Measurements from ENCODE around the gene OR13D1.
"Not testable (repeated sequence)": the region's sequence is repeated elsewhere in the genome, so short reads cannot be mapped to it uniquely, and the experiment has no call there.

Gene OR13D1, protein sequence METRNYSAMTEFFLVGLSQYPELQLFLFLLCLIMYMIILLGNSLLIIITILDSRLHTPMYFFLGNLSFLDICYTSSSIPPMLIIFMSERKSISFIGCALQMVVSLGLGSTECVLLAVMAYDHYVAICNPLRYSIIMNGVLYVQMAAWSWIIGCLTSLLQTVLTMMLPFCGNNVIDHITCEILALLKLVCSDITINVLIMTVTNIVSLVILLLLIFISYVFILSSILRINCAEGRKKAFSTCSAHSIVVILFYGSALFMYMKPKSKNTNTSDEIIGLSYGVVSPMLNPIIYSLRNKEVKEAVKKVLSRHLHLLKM

GRCh38 chr9:104694218-104694617, at the start of gene OR13D1:
Gene OR13D1, plus strand, starts transcription at chr9:104694518. Its CDS starts 0 bp downstream, at chr9:104694518.
- no peak for DNase-seq

- DNase-seq: no peak
Observed at GRCh38 chr9:104658496-104659195, 35.7 kb upstream of the OR13D1 start.

- DNase-seq: no peak
Observed at GRCh38 chr9:104675611-104676010, 18.7 kb upstream of the OR13D1 start.

DNA sequence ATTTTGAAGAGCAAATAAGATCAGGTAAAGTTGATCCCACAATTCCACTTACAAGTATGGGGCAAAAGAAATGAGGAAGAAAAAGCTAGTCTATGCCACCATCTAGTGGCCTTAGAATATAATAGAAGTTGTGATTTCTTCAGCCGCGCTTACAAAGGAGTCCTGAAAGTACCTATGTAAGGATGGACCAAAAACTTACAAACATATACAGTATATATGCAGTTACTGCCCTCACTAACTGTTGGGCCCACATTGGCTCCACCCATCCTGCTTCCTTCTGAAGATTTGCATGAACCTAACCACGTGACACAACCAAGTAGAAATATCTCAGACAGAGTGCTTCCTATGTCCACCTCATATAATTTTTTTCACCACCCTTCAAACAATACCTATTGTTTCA, 11.7 kb upstream of the OR13D1 start:
- DNase-seq: no peak

DNA sequence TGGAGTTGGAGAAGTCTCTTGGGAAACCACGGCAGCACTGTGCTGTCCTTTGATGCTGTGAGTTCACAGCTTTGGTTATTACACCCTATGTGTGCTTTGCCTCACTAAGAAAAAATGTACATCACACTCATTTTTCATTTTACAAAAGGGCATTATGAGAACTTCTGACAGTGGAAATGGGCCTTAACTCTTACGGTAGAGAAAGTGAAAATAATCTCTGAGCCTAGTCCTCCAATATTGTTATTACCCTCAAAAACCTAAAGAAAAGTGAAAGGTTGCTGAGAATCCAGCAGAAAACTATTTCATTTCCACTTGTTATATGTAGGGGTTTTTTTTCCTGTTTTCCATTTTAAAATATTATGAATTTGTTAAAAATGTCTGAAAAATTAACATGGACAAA, 8.2 kb upstream of the OR13D1 start:
- no peak for DNase-seq

DNA sequence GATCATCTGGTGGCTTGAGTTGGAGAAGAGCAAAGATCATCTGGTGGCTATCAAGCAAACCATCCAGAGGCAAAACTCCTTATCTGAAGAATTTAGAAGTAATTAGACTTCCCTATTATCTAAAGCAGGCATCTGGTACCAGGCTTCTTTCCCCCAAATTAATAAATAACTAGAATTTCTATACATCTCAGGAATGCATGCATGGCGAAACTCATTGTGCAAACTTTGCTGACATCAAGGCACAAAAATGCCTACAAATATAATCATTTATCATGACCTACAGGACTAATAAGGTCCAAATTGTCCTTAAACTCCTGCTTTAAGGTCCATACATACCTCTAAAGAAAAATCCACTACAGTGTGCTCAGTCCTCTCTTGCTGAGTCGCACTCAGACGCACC, 6.0 kb downstream of the OR13D1 start:
- DNase-seq: no peak

DNA sequence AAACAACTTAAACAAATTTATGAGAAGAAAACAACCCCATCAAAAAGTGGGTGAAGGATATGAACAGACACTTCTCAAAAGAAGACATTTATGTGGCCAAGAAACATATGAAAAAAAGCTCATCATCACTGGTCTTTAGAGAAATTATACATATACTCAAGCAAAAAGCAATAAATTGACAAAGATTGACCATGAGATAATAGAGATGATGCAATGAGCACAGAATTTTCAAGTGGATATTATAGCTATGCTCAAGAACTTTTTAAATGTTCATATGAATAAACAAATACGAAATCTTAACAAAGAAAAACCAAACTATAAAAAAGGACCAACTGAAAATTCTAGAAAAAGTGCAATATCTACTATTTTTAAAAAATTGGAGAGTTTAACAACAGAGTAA, 14.4 kb downstream of the OR13D1 start:
- not testable (repeated sequence) for DNase-seq

DNA sequence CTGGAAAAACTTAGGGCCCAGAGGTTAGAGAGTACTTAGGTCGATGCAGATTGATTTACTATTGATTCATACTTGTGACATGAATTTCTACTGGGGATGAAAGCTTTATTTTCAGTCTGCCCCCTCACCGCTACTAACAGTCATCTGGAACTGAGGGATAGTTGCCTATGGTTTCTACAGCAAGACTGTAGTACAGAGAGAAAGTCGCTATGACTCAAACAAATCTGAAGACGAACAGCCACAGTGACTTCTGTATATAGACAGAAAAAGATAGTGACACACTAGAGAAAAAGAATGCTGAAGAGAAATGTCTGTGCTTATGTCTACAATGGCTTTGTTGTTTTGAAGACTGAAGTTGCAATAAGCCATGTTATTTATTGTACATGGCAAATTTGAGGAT, 17.3 kb downstream of the OR13D1 start:
- DNase-seq: no peak

DNA sequence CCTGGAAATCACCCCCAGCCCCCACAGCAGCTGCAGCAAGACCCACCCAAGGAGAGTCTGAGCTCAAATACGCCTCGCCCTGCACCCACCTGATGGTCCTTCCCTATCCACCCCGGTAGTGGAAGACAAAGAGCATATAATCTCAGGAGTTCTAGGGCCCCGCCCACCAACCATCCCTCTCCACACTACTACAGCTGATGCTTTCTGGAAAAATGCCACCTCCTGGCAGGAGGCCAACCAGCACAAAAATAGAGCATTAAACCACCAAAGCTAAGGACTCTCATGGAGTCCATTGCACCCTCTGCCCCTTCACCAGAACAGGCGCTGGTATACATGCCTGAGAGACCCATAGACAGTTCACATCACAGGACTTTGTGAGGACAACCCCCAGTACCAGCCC, 30.7 kb downstream of the OR13D1 start:
- DNase-seq: no peak

DNA sequence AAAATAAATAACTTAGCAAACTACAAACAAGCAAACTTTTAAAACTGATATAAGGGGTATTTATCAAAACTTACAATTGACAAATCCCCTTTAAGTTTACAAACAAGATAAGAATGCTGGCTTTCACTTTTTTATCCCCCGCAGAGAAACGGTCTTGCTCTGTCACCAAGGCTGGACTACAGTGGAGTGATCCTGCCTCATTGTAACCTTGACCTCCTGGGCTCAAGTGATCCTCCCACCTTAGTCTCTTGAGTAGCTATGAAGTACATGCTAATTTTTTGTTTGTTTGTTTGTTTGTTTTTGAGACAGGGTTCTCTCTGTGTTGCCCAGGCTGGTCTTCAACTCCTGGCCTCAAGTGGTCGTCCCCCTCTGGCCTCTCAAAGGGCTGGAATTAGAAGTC, 44.1 kb downstream of the OR13D1 start:
- DNase-seq: no peak

DNA sequence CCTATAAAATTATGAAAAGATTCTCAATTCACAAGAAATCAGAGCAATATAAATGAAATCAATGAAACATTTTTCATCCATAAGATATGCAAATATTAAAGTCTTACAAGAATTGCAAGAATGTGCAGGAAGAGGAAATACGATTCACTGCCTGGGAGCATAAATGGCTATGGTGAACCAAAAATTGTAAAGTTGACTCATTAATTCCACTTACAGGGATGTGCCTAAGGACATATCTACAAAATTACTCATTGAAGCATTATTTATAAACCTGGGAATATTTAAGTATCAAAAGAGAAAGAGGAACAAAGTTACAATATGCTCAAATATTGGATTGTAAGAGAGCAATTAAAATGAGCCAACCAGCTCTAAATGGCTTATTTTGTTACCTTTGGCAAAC, 46.3 kb downstream of the OR13D1 start:
- no peak for DNase-seq

- no peak for DNase-seq
Observed at GRCh38 chr9:104743376-104743985, 49.2 kb downstream of the OR13D1 start.

Data from stimulated activated CD4-positive, alpha-beta T cell treated with anti-CD3 and anti-CD28 coated beads, Interleukin-1b, Interleukin-23, amount 100 ng/mL, for 48 hours (primary cell).